Panc1 (cell line): Measurements from ENCODE around the gene ARHGEF5. TPM values are rescaled to one million over a fixed set of nuclear protein-coding genes. Genes with fewer than 3 reads are reported as not detected.
"Not testable (repeated sequence)": the region's sequence is repeated elsewhere in the genome, so short reads cannot be mapped to it uniquely, and the experiment has no call there.

Source experiments
- ATAC-seq: fragments of 200-7000 bp; cut with Tn5 transposase; 2 replicates; pipeline ENCODE4 v1.9.1; 2020; ENCODE audit warnings: mild to moderate bottlenecking, moderate library complexity
- BruUV-seq: library from RNA; stranded (reverse); fragments of 400-500 nt; replicated peaks from 2 replicates; lab custom pipeline; 2021; lab: Mats Ljungman, UMichigan
- CTCF ChIA-PET: fragments of 300-600 bp; sonication (Branson Sonifier 250); formaldehyde crosslinking; loops from one replicate; lab custom pipeline; 2022; ENCODE audit warnings: antibody characterized with exemption; lab: Charles Lee
- POLR2A ChIA-PET: fragments of 300-600 bp; sonication (Branson Sonifier 250); formaldehyde crosslinking; loops from one replicate; lab custom pipeline; 2022; ENCODE audit warnings: antibody characterized with exemption; lab: Charles Lee
- DNase-seq: peaks from one replicate; pipeline ENCODE4 v3.0.0-alpha.2; 2010; ENCODE audit warnings: low read depth, low spot score
- H3K27ac ChIP-seq: 2 replicates; pipeline ENCODE4 v1.5.1; 2011; ENCODE audit warnings: mild to moderate bottlenecking, low read length, inconsistent platforms
- H3K27me3 ChIP-seq: fragments of 200-500 bp; sonication (Bioruptor generic); 2 replicates; pipeline ENCODE4 v1.6.0; 2014; ENCODE audit warnings: low read length, inconsistent platforms; ENCODE audit not compliant: control insufficient read depth, insufficient read depth
- H3K36me3 ChIP-seq: fragments of 200-500 bp; sonication (Bioruptor generic); 2 replicates; pipeline ENCODE4 v1.5.1; 2014; ENCODE audit warnings: inconsistent platforms, mild to moderate bottlenecking, low read length, moderate library complexity; ENCODE audit not compliant: control insufficient read depth, insufficient read depth
- H3K4me1 ChIP-seq: 2 replicates; pipeline ENCODE4 v1.5.1; 2011; ENCODE audit warnings: inconsistent platforms, mild to moderate bottlenecking, low read length, moderate library complexity; ENCODE audit not compliant: control insufficient read depth, insufficient read depth
- H3K4me3 ChIP-seq, 2 experiments: 2 replicates each; pipeline ENCODE4 v1.5.1; 2011 to 2012; ENCODE audit warnings: low read depth in 2 of 2, low read length in 2 of 2, mild to moderate bottlenecking in 2 of 2, inconsistent platforms in 1 of 2, moderate library complexity in 1 of 2
- H3K9me3 ChIP-seq: fragments of 200-500 bp; sonication (Bioruptor generic); 2 replicates; pipeline ENCODE4 v1.5.1; 2014; ENCODE audit warnings: low read depth, mild to moderate bottlenecking, inconsistent platforms, low read length, moderate library complexity; ENCODE audit not compliant: control insufficient read depth, insufficient read depth
- in situ Hi-C: cut with HindIII; loops from 2 replicates; pipeline ENCODE4 v1.10.0; 2016; ENCODE audit warnings: low sequenced_read_pairs, low pct_unique_long_range_greater_than_20kb
- intact Hi-C: fragments of 100-400 bp; cut with micrococcal nuclease; formaldehyde crosslinking; loops from one replicate; pipeline ENCODE4 v1.10.0; 2022; ENCODE audit not compliant: unreplicated experiment
- total RNA-seq: library from RNA; stranded (reverse); gene quantifications from one replicate; pipeline ENCODE4 v1.2.1, GENCODE V29; 2021; ENCODE audit not compliant: unreplicated experiment

Gene ARHGEF5
- total RNA-seq, 1 experiment from 2014 or later = 37.1 TPM

- H3K4me1 ChIP-seq, POLR2A ChIA-PET, BruUV-seq, H3K4me3 ChIP-seq, intact Hi-C loops, H3K27ac ChIP-seq, in situ Hi-C loops, CTCF ChIA-PET, DNase-seq, ATAC-seq, H3K9me3 ChIP-seq, H3K36me3 ChIP-seq, H3K27me3 ChIP-seq: not testable (repeated sequence)
Measured at GRCh38 chr7:144356185-144356584, 983 bp downstream of the ARHGEF5 start.

DNA sequence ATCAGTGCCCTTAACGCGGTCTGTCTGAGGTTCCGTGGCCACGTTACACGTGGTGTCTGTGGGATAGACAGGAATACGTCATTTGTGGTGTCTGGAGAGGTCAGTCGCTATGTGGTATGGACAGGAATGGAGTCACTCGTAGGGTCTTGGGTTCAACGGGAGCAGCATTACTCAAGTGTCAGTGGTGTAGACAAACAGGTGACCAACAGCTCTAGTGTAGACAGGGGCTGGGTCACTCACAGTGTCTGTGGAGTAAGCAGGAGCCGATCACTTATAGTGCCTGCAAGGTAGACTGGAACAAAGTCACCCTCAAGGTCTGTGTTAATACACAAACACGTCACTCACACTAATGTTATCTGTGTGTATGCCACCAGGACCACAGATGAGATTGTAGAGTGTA is 1.7 kb downstream of the ARHGEF5 start:
- H3K9me3 ChIP-seq, intact Hi-C loops, in situ Hi-C loops, ATAC-seq, BruUV-seq, H3K4me3 ChIP-seq, H3K27me3 ChIP-seq, H3K36me3 ChIP-seq, CTCF ChIA-PET, DNase-seq, H3K4me1 ChIP-seq, H3K27ac ChIP-seq, POLR2A ChIA-PET: not testable (repeated sequence)

GRCh38 chr7:144362061-144362460 is 6.9 kb downstream of the ARHGEF5 start:
- ATAC-seq, DNase-seq, H3K4me1 ChIP-seq, H3K9me3 ChIP-seq, H3K27ac ChIP-seq, H3K4me3 ChIP-seq, H3K36me3 ChIP-seq, in situ Hi-C loops, BruUV-seq, intact Hi-C loops, POLR2A ChIA-PET, H3K27me3 ChIP-seq, CTCF ChIA-PET: not testable (repeated sequence)

DNA sequence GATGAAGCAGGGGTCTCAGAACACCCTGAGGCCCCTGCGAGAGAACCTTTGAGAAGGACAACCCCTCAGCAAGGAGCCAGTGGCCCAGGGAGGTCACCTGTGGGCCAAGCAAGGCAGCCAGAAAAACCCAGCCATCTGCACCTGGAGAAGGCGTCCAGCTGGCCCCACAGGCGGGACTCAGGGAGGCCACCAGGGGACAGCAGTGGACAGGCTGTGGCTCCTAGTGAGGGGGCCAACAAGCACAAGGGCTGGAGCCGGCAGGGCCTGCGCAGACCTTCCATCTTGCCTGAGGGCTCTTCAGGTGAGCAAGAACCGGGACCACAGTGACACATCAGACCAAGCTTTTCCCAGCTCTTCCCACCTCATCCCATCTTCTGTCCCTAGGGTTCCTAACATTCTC is 10.3 kb downstream of the ARHGEF5 start:
- POLR2A ChIA-PET = not testable (repeated sequence)

GRCh38 chr7:144367250-144367649 is 12.0 kb downstream of the ARHGEF5 start:
- H3K36me3 ChIP-seq, H3K9me3 ChIP-seq, BruUV-seq, POLR2A ChIA-PET, H3K27me3 ChIP-seq, H3K4me1 ChIP-seq, H3K27ac ChIP-seq, intact Hi-C loops, CTCF ChIA-PET, in situ Hi-C loops, ATAC-seq, DNase-seq, H3K4me3 ChIP-seq: not testable (repeated sequence)

More for the DNA sequence above, 10.3 kb downstream of the ARHGEF5 start:
- H3K27me3 ChIP-seq, DNase-seq, intact Hi-C loops, H3K36me3 ChIP-seq, H3K4me3 ChIP-seq, in situ Hi-C loops, H3K9me3 ChIP-seq, BruUV-seq, CTCF ChIA-PET, H3K4me1 ChIP-seq, H3K27ac ChIP-seq: not testable (repeated sequence)
- peak; percentile 63; the same call in 1 of the 2 replicates for ATAC-seq

- in situ Hi-C loops, H3K4me1 ChIP-seq, H3K36me3 ChIP-seq, H3K9me3 ChIP-seq, H3K27me3 ChIP-seq, DNase-seq, ATAC-seq, intact Hi-C loops, BruUV-seq, POLR2A ChIA-PET, CTCF ChIA-PET, H3K4me3 ChIP-seq, H3K27ac ChIP-seq: not testable (repeated sequence)
Measured at GRCh38 chr7:144369221-144369620, 14.0 kb downstream of the ARHGEF5 start.
